Activated CD4-positive, alpha-beta T cell treated with anti-CD3 and anti-CD28 coated beads, Interleukin-2, amount 50 U/mL, for 24 hours (primary cell): Measurements from ENCODE around the gene RMI2.
A peak's percentile ranks its signal among the peaks of the same experiment; 100 is the strongest.
"Not testable (repeated sequence)": the region's sequence is repeated elsewhere in the genome, so short reads cannot be mapped to it uniquely, and the experiment has no call there.

Experiments
- DNase-seq, 2 donors: peaks; one replicate each; pipeline ENCODE4 v3.0.0-alpha.2; 2020; ENCODE audit warnings: low read depth in 1 of 2, low spot score in 1 of 2

The RMI2 gene

DNA sequence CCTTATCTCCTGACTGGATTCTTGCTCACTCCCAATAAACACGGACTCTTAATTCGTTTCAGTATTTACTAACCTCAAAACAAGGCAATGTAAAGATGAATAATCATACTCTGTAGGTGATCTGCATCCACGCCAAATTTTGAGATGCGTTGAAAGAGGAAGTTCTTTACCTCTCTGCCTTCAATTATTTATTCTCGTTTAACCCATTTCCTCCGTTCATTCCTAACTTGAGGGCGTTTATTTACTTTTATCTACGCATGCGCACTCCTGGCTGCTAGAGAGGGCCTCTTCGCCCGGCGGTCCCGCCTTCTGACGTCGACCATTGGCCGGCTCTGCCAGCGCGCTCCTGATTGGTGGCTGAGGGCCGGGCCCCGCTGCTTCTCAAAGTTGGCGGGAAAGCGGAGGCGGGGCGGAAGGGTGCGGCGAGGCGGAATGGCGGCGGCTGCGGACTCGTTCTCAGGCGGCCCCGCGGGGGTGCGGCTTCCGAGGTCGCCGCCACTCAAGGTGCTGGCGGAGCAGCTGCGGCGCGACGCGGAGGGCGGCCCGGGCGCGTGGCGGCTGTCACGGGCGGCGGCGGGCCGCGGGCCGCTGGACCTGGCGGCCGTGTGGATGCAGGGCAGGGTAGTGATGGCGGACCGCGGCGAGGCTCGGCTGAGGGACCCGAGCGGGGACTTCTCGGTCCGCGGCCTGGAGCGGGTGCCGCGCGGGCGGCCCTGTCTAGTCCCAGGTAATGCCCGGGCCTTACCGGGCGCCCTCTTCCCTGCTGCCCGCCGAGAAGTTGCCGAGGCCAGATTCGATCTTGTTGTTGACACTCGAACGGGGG lies at the start of gene RMI2:
RMI2 (plus strand) TSS at position 420 of the 823 bp plus-strand sequence; CDS start at position 433, 13 bp downstream.
- peak; percentile 84 to 97 for DNase-seq

DNA sequence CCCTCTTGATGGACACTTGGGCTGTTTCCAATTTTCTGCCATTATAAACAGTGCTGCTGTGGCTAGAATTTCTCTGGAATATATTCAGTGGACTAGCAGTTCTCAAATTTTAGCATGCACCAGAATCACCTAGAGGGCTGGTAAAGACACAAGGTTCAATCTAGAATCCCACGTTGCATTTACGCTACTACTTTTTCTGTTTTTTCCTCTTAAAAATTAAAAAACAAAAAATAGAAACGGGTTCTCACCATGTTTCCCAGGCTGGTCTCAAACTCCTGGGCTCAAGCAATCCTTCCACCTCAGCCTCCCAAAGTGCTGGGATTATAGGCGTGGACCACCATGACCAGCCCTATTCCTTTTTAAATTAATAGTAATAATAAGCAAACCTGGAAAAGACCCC lies 49.6 kb upstream of the RMI2 start:
- DNase-seq = no peak

GRCh38 chr16:11296351-11296705 lies 48.9 kb upstream of the RMI2 start:
- no peak for DNase-seq

GRCh38 chr16:11296706-11297491 lies 48.4 kb upstream of the RMI2 start:
- DNase-seq = no peak

GRCh38 chr16:11297492-11298142 lies 47.6 kb upstream of the RMI2 start:
- peak; percentile 26 to 52 for DNase-seq

GRCh38 chr16:11298143-11298900 lies 46.9 kb upstream of the RMI2 start:
- no peak for DNase-seq

- not testable (repeated sequence) for DNase-seq
Measured at GRCh38 chr16:11298950-11299547, 46.2 kb upstream of the RMI2 start.

DNA sequence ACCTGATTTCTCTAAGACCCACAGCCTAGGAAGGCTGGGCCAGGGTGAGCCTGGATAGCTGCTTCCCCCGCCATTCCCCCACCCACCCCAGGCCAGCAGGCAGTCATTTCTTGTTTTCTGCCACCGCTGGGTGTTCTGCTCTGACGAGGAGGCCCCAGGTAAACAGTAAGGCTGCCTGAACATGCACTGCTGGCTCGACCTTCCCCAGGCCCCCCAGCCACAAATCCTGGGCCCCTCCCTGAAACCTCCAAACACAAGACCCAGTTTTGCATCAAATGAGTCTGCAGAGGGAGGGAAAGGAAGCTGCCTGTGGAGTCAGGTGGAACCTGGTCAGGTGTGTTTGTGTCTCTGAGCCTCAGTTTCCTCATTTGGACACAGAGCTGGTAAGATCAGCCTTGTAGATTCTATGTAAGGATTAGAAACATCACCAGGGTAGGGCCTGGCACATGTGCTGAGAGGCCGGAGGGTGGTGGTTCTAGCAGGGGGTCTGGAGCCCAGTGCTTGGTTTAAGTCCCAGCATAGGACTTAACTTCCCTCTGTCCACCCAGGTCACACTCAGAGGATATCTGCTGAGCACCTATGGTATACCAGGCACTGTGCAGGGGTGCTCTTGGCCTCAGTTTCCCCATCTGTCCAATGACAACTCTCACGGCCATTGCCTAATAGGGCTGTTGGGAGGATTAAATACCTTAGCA lies 45.2 kb upstream of the RMI2 start:
- no peak for DNase-seq

- DNase-seq = no peak
Measured at GRCh38 chr16:11300560-11300892, 44.7 kb upstream of the RMI2 start.

GRCh38 chr16:11301645-11302501 lies 43.4 kb upstream of the RMI2 start:
- DNase-seq = no peak

DNA sequence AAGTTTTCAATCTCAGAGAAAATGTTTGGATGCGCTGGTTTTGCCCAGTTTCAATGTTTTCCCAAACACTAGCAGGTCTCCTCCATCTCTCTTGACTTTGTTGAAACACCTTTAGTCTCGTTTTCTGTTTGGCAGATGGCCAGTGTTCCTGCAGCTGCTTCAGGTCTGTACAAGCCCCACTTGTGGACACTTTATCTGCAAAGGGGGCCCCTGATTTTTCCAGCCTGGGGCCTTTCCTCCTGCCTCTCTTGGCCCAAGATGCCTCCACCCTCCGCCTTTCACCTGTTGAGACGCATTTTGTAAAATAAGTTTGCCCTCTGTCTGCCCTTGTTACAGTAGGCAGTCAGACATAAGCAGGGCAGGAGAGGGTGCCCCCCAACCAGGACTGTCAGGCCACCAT lies 42.3 kb upstream of the RMI2 start:
- no peak for DNase-seq

GRCh38 chr16:11303405-11304138 lies 41.7 kb upstream of the RMI2 start:
- DNase-seq = no peak

DNA sequence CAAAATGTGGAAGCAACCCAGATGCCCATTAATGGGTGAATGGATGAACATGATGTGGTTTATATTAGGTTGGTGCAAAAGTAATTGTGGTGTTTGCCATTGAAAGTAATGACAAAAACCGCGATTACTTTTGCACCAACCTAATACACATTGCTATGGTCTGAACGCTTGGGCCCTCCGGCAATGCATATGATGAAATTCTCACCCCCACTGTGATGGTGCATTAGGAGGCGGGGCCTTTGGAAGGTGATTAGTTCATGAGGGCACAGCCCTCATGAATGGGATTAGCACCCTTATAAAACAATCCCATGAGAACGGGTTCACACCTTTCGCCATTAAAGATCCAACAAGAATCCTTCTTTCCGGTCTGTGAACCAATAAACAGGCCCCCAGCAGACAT lies 38.9 kb upstream of the RMI2 start:
- no peak for DNase-seq

GRCh38 chr16:11306997-11307638 lies 38.1 kb upstream of the RMI2 start:
- no peak for DNase-seq

DNA sequence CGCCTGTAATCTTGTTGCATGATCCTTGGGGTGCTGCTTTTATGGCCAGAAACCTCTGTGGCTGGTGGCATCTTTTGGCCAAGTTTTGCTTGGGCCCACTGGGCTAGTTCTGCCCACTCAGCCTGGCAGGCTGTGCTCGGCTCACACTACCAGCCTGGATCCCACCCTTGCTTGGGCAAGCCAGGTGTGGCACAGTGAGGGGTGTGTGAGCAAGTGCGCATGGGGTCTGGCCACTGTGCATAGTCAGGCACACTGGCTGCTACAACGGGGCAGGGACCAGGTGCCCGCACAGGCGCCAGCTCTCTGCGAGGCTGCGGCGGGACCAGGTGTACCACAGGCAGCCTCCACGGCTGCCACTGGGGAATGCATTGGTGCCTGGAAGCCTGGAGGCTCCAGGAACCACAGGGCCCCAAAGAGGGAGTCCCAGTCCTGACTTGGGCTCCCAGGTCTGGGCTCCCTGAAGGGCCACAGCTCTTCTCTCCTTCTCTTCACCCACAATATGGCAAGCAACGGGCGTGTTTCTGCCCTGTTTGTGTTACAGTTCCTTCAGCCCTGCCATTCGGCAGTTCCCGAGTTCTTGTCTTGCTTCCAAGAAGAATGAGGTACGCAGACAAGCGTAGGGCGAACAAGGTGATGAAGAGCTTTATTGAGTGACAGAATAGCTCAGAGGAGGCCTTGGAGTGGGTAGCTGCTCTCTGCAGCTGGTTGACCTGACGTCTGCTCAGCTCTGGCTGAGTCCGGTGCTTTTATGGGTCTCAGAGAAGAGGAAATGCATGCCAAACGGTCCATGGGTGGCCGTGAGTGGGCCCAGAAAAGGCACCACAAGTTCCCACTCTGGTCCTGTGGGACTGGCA lies 37.4 kb upstream of the RMI2 start:
- no peak for DNase-seq

DNA sequence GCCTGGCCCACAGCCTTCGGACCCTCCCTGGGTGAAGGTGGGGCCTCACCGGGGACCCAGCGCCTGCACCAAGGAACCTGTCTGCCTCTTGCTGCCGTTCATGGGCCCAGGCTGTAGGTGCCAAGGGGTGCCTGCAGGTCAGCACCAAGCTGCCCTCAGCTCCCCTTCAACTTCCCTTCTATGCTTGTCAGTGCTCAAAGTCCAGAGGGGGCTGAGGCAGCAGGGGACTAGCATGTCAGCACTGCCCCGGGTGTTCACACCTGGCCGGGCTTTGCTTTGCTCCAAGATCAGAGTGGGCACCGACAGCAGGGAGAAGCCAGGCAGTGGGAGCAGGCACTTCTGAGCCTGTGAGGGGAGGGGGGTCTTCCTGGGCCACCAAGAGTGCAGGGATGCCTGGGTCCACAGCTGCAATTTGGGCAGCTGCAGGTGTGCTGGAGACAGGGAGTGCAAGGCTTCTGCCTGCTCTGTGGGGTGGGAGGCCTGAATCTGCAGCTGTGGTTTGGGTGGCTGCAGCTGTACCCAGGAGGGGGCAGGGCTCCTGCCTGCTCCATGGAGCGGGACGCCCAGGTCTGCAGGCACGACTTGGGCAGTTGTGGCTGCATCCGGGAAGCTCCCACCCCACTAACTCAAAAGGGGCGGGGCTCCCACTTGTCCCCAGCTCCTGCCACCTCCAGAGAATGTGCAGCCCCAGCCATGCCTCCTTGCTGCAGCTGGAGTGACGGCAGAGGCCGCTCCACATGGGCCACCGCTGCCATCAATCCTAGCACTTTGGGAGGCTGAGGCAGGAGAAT lies 36.6 kb upstream of the RMI2 start:
- no peak for DNase-seq
